SK-N-SH (cell line): Measurements from ENCODE around the gene CNN2. TPM values are rescaled to one million over a fixed set of nuclear protein-coding genes. Genes with fewer than 3 reads are reported as not detected.

ENCODE experiments used
- CTCF ChIA-PET: fragments of 300-600, 350-600 bp; formaldehyde crosslinking; extraction: SDS; loops from one replicate; lab custom pipeline; 2021; lab: Yijun Ruan, JAX
- POLR2A ChIA-PET: fragments of 350-600 bp; sonication (Branson Sonifier 250); formaldehyde crosslinking; extraction: SDS; loops from one replicate; lab custom pipeline; 2020; ENCODE audit warnings: antibody characterized with exemption, inconsistent platforms; lab: Yijun Ruan, JAX
- DNase-seq: peaks from one replicate; pipeline ENCODE4 v3.0.0; 2012
- H2AFZ ChIP-seq: fragments of 200-600 bp; sonication (generic); 2 replicates; pipeline ENCODE4 v1.8.1; 2016; ENCODE audit warnings: antibody characterized with exemption, mild to moderate bottlenecking, low read depth
- H3F3A ChIP-seq: fragments of 200-600 bp; sonication (generic); replicated peaks from 2 replicates; pipeline ENCODE3; 2016; ENCODE audit warnings: antibody characterized with exemption, mild to moderate bottlenecking; ENCODE audit not compliant: insufficient read depth
- H3K27ac ChIP-seq, 2 experiments: fragments of 200-500 bp in 1 of 2; fragments of 200-600 bp in 1 of 2; sonication (Bioruptor generic) in 1 of 2; sonication (generic), shearing (Covaris generic) in 1 of 2; 2 replicates each; pipeline versions ENCODE4 v1.5.1 to v1.6.1; 2014 to 2016; ENCODE audit warnings: low read depth in 2 of 2, inconsistent platforms in 1 of 2, low read length in 1 of 2, mild to moderate bottlenecking in 1 of 2, mixed read lengths in 1 of 2
- H3K27me3 ChIP-seq: fragments of 200-600 bp; sonication (generic), shearing (Covaris generic); 2 replicates; pipeline ENCODE4 v1.6.1; 2016; ENCODE audit warnings: mixed run types; ENCODE audit not compliant: insufficient read depth
- H3K36me3 ChIP-seq, 2 experiments: fragments of 200-500 bp in 1 of 2; fragments of 200-600 bp in 1 of 2; sonication (Bioruptor generic) in 1 of 2; sonication (generic) in 1 of 2; replicated peaks in 1 of 2; 2 replicates each; pipeline versions ENCODE3 to v1.5.1; 2014 to 2016; ENCODE audit warnings: low read length in 1 of 2, mild to moderate bottlenecking in 1 of 2; ENCODE audit not compliant: insufficient read depth in 2 of 2, control insufficient read depth in 1 of 2
- H3K4me1 ChIP-seq, 2 experiments: fragments of 200-500 bp in 1 of 2; fragments of 200-600 bp in 1 of 2; sonication (Bioruptor generic) in 1 of 2; sonication (generic), shearing (Covaris generic) in 1 of 2; 2 replicates each; pipeline versions ENCODE4 v1.5.1 to v1.6.1; 2014 to 2016; ENCODE audit warnings: low read depth in 1 of 2, low read length in 1 of 2, mixed run types in 1 of 2; ENCODE audit not compliant: insufficient read depth in 2 of 2, control insufficient read depth in 1 of 2
- H3K4me2 ChIP-seq: fragments of 200-600 bp; sonication (generic), shearing (Covaris generic); 2 replicates; pipeline ENCODE4 v1.6.1; 2017; ENCODE audit warnings: mixed run types
- H3K4me3 ChIP-seq, 2 experiments: fragments of 200-500 bp in 1 of 2; fragments of 200-600 bp in 1 of 2; sonication (Bioruptor generic) in 1 of 2; sonication (generic), shearing (Covaris generic) in 1 of 2; 2 replicates each; pipeline versions ENCODE4 v1.5.1 to v1.8.1; 2014 to 2016; ENCODE audit warnings: low read depth in 2 of 2, inconsistent platforms in 1 of 2, low read length in 1 of 2, mild to moderate bottlenecking in 1 of 2, mixed read lengths in 1 of 2, moderate library complexity in 1 of 2
- H3K79me2 ChIP-seq: fragments of 200-600 bp; sonication (generic); 2 replicates; pipeline ENCODE4 v1.8.1; 2017; ENCODE audit warnings: mild to moderate bottlenecking; ENCODE audit not compliant: insufficient read depth
- H3K9ac ChIP-seq: fragments of 200-600 bp; sonication (generic); 2 replicates; pipeline ENCODE4 v1.6.1; 2017; ENCODE audit warnings: mixed run types
- H3K9me2 ChIP-seq: fragments of 200-600 bp; sonication (generic); 2 replicates; pipeline ENCODE4 v1.6.1; 2017; ENCODE audit warnings: mixed run types
- H3K9me3 ChIP-seq: fragments of 200-600 bp; sonication (generic); 2 replicates; pipeline ENCODE4 v1.6.1; 2017; ENCODE audit warnings: mixed run types, mild to moderate bottlenecking, moderate library complexity
- H4K20me1 ChIP-seq: fragments of 200-600 bp; sonication (generic); 2 replicates; pipeline ENCODE4 v1.6.1; 2017; ENCODE audit warnings: mild to moderate bottlenecking, mixed run types; ENCODE audit not compliant: insufficient read depth
- EZH2phosphoT487 ChIP-seq: fragments of 200-600 bp; sonication (generic); IDR thresholded peaks from 2 replicates; pipeline ENCODE4 v1.6.1; 2017; ENCODE audit warnings: low read depth, mixed run types, mild to moderate bottlenecking, antibody characterized with exemption, moderate library complexity, borderline replicate concordance
- FOSL2 ChIP-seq: IDR thresholded peaks from 2 replicates; pipeline ENCODE4 v1.4.0; 2012; ENCODE audit warnings: low read depth, mild to moderate bottlenecking, moderate library complexity, borderline replicate concordance
- FOXJ3 ChIP-seq: sonication (generic); formaldehyde crosslinking; IDR thresholded peaks from 2 replicates; pipeline ENCODE4 v1.5.1; 2020; ENCODE audit warnings: mild to moderate bottlenecking, missing genetic modification reagents
- FOXM1 ChIP-seq: IDR thresholded peaks from 2 replicates; pipeline ENCODE4 v1.4.0; 2012; ENCODE audit warnings: low read depth, mild to moderate bottlenecking
- GATA2 ChIP-seq: sonication (generic); formaldehyde crosslinking; IDR thresholded peaks from 2 replicates; pipeline ENCODE4 v1.5.0; 2020; ENCODE audit warnings: mild to moderate bottlenecking, missing genetic modification reagents
- NFIC ChIP-seq: IDR thresholded peaks from 2 replicates; pipeline ENCODE4 v1.4.0; 2012; ENCODE audit warnings: borderline replicate concordance
- RCOR1 ChIP-seq: fragments of 150-350 bp; IDR thresholded peaks from 2 replicates; pipeline ENCODE4 v1.6.1; 2017; ENCODE audit warnings: antibody characterized with exemption, low read length
- TEAD4 ChIP-seq: IDR thresholded peaks from 2 replicates; pipeline ENCODE4 v1.4.0; 2012; ENCODE audit warnings: mild to moderate bottlenecking, borderline replicate concordance; ENCODE audit not compliant: insufficient read depth
- WGBS: methylation state at CpG from one replicate; pipeline ENCODE4 v1.1.6; 2017; ENCODE audit warnings: low lambda C conversion rate; 5-methylcytosine and 5-hydroxymethylcytosine counted together
- polyA plus RNA-seq, 3 experiments: library from polyadenylated mRNA; depleted of rRNA; stranded (reverse); fragments of >200 nt; gene quantifications; 2 replicates each; pipeline ENCODE4 v1.2.3, GENCODE V29; 2012
- TF ChIP-seq, protein P1 (sequence below): IDR thresholded peaks from 2 replicates; pipeline ENCODE4 v1.6.1; 2012; ENCODE audit warnings: mild to moderate bottlenecking, low read depth, low read length, moderate library complexity
- TF ChIP-seq, protein P2 (sequence below): fragments of 200-600 bp; sonication (generic); IDR thresholded peaks from 2 replicates; pipeline ENCODE4 v1.6.1; 2017; ENCODE audit warnings: antibody characterized with exemption, mild to moderate bottlenecking, moderate library complexity
- TF ChIP-seq, protein P3 (sequence below): IDR thresholded peaks from 2 replicates; pipeline ENCODE4 v1.4.0; 2012; ENCODE audit warnings: low read depth, borderline replicate concordance
- TF ChIP-seq, protein P4 (sequence below): IDR thresholded peaks from 2 replicates; pipeline ENCODE4 v1.4.0; 2012; ENCODE audit warnings: low read depth, borderline replicate concordance
- TF ChIP-seq, protein P5 (sequence below): fragments of 150-350 bp; IDR thresholded peaks from 2 replicates; pipeline ENCODE4 v1.6.1; 2016; ENCODE audit warnings: mild to moderate bottlenecking, low read depth, low read length
- TF ChIP-seq, protein P6 (sequence below): fragments of 150-350 bp; IDR thresholded peaks from 2 replicates; pipeline ENCODE4 v1.6.1; 2017; ENCODE audit warnings: antibody characterized with exemption, low read length, low read depth, borderline replicate concordance

Gene CNN2
- polyA plus RNA-seq, 1 of the 3 experiments (the other 2 are of a cell fraction), result 279 TPM

DNA sequence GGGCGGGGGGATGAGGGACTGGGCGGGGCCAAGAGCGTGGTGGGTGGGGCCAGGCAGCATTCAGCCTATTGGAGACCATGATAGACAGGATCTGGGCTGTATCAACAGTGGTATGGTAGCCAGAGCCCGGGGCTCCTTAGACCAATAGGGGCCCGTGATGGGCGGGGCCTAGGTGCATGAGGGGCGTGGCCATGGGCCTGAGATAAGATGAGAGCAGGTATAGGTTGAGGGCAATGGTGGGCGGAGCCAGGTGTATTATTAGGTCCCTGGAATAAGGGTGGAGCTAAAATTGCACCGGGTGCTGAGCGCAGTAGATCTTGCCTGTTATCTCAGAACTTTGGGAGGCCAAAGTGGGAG lies 18.8 kb downstream of the CNN2 start (continued):
- TF ChIP-seq, protein P1, sequence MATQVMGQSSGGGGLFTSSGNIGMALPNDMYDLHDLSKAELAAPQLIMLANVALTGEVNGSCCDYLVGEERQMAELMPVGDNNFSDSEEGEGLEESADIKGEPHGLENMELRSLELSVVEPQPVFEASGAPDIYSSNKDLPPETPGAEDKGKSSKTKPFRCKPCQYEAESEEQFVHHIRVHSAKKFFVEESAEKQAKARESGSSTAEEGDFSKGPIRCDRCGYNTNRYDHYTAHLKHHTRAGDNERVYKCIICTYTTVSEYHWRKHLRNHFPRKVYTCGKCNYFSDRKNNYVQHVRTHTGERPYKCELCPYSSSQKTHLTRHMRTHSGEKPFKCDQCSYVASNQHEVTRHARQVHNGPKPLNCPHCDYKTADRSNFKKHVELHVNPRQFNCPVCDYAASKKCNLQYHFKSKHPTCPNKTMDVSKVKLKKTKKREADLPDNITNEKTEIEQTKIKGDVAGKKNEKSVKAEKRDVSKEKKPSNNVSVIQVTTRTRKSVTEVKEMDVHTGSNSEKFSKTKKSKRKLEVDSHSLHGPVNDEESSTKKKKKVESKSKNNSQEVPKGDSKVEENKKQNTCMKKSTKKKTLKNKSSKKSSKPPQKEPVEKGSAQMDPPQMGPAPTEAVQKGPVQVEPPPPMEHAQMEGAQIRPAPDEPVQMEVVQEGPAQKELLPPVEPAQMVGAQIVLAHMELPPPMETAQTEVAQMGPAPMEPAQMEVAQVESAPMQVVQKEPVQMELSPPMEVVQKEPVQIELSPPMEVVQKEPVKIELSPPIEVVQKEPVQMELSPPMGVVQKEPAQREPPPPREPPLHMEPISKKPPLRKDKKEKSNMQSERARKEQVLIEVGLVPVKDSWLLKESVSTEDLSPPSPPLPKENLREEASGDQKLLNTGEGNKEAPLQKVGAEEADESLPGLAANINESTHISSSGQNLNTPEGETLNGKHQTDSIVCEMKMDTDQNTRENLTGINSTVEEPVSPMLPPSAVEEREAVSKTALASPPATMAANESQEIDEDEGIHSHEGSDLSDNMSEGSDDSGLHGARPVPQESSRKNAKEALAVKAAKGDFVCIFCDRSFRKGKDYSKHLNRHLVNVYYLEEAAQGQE, result no peak

DNA sequence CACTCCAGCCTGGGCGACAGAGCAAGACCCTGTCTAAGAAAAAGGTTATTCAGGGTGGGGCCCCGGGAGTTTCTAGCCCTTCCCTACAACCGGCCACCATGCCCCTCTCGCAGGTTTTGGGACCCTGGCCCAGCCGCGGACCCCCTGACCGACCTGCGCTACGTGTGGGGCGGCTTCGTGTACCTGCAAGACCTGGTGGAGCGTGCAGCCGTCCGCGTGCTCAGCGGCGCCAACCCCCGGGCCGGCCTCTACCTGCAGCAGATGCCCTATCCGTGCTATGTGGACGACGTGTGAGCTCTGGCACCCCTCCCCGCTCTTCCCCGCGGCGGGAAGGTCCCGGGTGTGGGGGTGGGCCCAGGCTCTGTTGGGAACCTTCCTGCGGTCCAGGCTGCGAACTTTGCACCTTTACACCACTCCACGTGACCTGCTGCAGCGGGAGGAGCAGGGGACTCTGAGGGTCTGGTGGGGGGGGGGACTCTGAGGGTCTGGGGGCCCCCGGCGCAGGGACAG lies 19.8 kb downstream of the CNN2 start:
- ChIA-PET CTCF (no interaction called here), POLR2A (no interaction called here)
- peaks cover 4% of the 10 kb centered on the region for H3F3A ChIP-seq
- TF ChIP-seq RCOR1 (no peak), FOXJ3 (CRISPR knock-in tag) (no peak), EZH2phosphoT487 (no peak), GATA2 (CRISPR knock-in tag) (no peak), NFIC (no peak), TEAD4 (no peak), FOXM1 (no peak), FOSL2 (no peak)
- TF ChIP-seq, protein P2, sequence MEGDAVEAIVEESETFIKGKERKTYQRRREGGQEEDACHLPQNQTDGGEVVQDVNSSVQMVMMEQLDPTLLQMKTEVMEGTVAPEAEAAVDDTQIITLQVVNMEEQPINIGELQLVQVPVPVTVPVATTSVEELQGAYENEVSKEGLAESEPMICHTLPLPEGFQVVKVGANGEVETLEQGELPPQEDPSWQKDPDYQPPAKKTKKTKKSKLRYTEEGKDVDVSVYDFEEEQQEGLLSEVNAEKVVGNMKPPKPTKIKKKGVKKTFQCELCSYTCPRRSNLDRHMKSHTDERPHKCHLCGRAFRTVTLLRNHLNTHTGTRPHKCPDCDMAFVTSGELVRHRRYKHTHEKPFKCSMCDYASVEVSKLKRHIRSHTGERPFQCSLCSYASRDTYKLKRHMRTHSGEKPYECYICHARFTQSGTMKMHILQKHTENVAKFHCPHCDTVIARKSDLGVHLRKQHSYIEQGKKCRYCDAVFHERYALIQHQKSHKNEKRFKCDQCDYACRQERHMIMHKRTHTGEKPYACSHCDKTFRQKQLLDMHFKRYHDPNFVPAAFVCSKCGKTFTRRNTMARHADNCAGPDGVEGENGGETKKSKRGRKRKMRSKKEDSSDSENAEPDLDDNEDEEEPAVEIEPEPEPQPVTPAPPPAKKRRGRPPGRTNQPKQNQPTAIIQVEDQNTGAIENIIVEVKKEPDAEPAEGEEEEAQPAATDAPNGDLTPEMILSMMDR, result no peak
- TF ChIP-seq, protein P1, result no peak
- TF ChIP-seq, protein P3, sequence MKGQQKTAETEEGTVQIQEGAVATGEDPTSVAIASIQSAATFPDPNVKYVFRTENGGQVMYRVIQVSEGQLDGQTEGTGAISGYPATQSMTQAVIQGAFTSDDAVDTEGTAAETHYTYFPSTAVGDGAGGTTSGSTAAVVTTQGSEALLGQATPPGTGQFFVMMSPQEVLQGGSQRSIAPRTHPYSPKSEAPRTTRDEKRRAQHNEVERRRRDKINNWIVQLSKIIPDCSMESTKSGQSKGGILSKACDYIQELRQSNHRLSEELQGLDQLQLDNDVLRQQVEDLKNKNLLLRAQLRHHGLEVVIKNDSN, result no peak
- TF ChIP-seq, protein P4, sequence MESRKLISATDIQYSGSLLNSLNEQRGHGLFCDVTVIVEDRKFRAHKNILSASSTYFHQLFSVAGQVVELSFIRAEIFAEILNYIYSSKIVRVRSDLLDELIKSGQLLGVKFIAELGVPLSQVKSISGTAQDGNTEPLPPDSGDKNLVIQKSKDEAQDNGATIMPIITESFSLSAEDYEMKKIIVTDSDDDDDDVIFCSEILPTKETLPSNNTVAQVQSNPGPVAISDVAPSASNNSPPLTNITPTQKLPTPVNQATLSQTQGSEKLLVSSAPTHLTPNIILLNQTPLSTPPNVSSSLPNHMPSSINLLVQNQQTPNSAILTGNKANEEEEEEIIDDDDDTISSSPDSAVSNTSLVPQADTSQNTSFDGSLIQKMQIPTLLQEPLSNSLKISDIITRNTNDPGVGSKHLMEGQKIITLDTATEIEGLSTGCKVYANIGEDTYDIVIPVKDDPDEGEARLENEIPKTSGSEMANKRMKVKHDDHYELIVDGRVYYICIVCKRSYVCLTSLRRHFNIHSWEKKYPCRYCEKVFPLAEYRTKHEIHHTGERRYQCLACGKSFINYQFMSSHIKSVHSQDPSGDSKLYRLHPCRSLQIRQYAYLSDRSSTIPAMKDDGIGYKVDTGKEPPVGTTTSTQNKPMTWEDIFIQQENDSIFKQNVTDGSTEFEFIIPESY, result no peak
- TF ChIP-seq, protein P5, sequence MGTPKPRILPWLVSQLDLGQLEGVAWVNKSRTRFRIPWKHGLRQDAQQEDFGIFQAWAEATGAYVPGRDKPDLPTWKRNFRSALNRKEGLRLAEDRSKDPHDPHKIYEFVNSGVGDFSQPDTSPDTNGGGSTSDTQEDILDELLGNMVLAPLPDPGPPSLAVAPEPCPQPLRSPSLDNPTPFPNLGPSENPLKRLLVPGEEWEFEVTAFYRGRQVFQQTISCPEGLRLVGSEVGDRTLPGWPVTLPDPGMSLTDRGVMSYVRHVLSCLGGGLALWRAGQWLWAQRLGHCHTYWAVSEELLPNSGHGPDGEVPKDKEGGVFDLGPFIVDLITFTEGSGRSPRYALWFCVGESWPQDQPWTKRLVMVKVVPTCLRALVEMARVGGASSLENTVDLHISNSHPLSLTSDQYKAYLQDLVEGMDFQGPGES, result no peak
- TF ChIP-seq, protein P6, sequence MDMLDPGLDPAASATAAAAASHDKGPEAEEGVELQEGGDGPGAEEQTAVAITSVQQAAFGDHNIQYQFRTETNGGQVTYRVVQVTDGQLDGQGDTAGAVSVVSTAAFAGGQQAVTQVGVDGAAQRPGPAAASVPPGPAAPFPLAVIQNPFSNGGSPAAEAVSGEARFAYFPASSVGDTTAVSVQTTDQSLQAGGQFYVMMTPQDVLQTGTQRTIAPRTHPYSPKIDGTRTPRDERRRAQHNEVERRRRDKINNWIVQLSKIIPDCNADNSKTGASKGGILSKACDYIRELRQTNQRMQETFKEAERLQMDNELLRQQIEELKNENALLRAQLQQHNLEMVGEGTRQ, result no peak
- WGBS, result 100% methylated on average over 1 of the region's 33 CpGs
- no peaks in the 10 kb centered on the region for H3K27me3 ChIP-seq
- H3K27ac ChIP-seq, result no peak overlapping the region
- no peak overlapping the region for H3K9ac ChIP-seq
- DNase-seq, result no peak
- no peaks in the 10 kb centered on the region for H3K36me3 ChIP-seq
- H3K4me3 ChIP-seq, result no peak overlapping the region
- H3K9me3 ChIP-seq, result no peaks in the 10 kb centered on the region
- no peak overlapping the region for H3K4me2 ChIP-seq
- no peaks in the 10 kb centered on the region for H4K20me1 ChIP-seq
- peaks cover 0 to 18% of the 10 kb centered on the region in 2 experiments; a peak in 2 of 4 replicates for H3K4me1 ChIP-seq
- H3K79me2 ChIP-seq, result no peaks in the 10 kb centered on the region
- H3K9me2 ChIP-seq, result no peaks in the 10 kb centered on the region
- no peak overlapping the region for H2AFZ ChIP-seq
